ENCODE data around the gene PKHD1. TPM values are rescaled to one million over a fixed set of nuclear protein-coding genes. Genes with fewer than 3 reads are reported as not detected.

PKHD1 gene
- total RNA-seq, 1 experiment from 2014 or later, result 0.40 TPM

- TF ChIP-seq CTCF (conservative IDR thresholded peaks at IDR 0.05; ENCODE audit: low read depth, low read length) (no peak), EZH2 (IDR thresholded peaks at IDR 0.05; ENCODE audit: low read length, unreplicated experiment) (no peak), EZH2phosphoT487 (IDR thresholded peaks at IDR 0.05; ENCODE audit: borderline replicate concordance, low read length) (no peak)
- peaks cover 15% of the 10 kb centered on the region for H3K4me1 ChIP-seq (ENCODE audit: insufficient read depth, low read length)
- POLR2A ChIA-PET (ENCODE audit: unreplicated experiment), result no interaction called here
- H3K9me2 ChIP-seq (replicated peaks; ENCODE audit: low read length), result no peaks in the 10 kb centered on the region
- BruUV-seq (replicated peaks), result no TSS peak
- ATAC-seq (peak; percentile 72), DNase-seq (peak; percentile 76)
- H3K27ac ChIP-seq (ENCODE audit: low read length), result peak overlapping the region; percentile 31
- H3K4me2 ChIP-seq (ENCODE audit: low read length), result peak overlapping the region; percentile 13; the same call in 1 of the 2 replicates
- peaks cover 4% of the 10 kb centered on the region for H3F3A ChIP-seq (ENCODE audit: low read length, unreplicated experiment)
- no peak overlapping the region for H2AFZ ChIP-seq (ENCODE audit: low read length)
- H3K79me2 ChIP-seq (ENCODE audit: low read length), result no peaks in the 10 kb centered on the region
- no peaks in the 10 kb centered on the region for H4K20me1 ChIP-seq (ENCODE audit: low read length)
- H3K9me3 ChIP-seq (ENCODE audit: low read length), result no peaks in the 10 kb centered on the region
- no peaks in the 10 kb centered on the region for H3K36me3 ChIP-seq (ENCODE audit: low read depth, low read length)
- H3K4me3 ChIP-seq (ENCODE audit: low read length), result no peak overlapping the region
- no peak overlapping the region for H3K9ac ChIP-seq (ENCODE audit: low read length)
- no peaks in the 10 kb centered on the region for H3K27me3 ChIP-seq (ENCODE audit: low read length)
- intact Hi-C loops (cut with micrococcal nuclease), result no loop called here
- CTCF ChIA-PET, result no interaction called here
These were observed 319.3 kb downstream of the PKHD1 start for GRCh38 chr6:51768087-51768486.

- H3F3A ChIP-seq (ENCODE audit: low read length, unreplicated experiment), result peaks cover 4% of the 10 kb centered on the region
- H3K4me2 ChIP-seq (ENCODE audit: low read length), result no peak overlapping the region
- no peaks in the 10 kb centered on the region for H4K20me1 ChIP-seq (ENCODE audit: low read length)
- H3K9ac ChIP-seq (ENCODE audit: low read length), result no peak overlapping the region
- ChIA-PET POLR2A (ENCODE audit: unreplicated experiment) (no interaction called here), CTCF (no interaction called here)
- H3K27me3 ChIP-seq (ENCODE audit: low read length), result no peaks in the 10 kb centered on the region
- H3K9me3 ChIP-seq (ENCODE audit: low read length), result no peaks in the 10 kb centered on the region
- H3K4me3 ChIP-seq (ENCODE audit: low read length), result no peak overlapping the region
- DNase-seq (no peak), ATAC-seq (no peak)
- H2AFZ ChIP-seq (ENCODE audit: low read length), result no peak overlapping the region
- H3K4me1 ChIP-seq (ENCODE audit: insufficient read depth, low read length), result peaks cover 11% of the 10 kb centered on the region
- no peak overlapping the region for H3K27ac ChIP-seq (ENCODE audit: low read length)
- no peak for TF ChIP-seq CTCF (conservative IDR thresholded peaks at IDR 0.05; ENCODE audit: low read depth, low read length)
- TF ChIP-seq EZH2phosphoT487 (IDR thresholded peaks at IDR 0.05; ENCODE audit: borderline replicate concordance, low read length), result no peak
- no peaks in the 10 kb centered on the region for H3K9me2 ChIP-seq (replicated peaks; ENCODE audit: low read length)
- H3K79me2 ChIP-seq (ENCODE audit: low read length), result no peaks in the 10 kb centered on the region
- intact Hi-C loops (cut with micrococcal nuclease), result no loop called here
- H3K36me3 ChIP-seq (ENCODE audit: low read depth, low read length), result no peaks in the 10 kb centered on the region
- no TSS peak for BruUV-seq (replicated peaks)
These were observed 322.2 kb downstream of the PKHD1 start for GRCh38 chr6:51765230-51765629.

GRCh38 chr6:51753635-51754034 is 333.8 kb downstream of the PKHD1 start:
- Histone ChIP-seq H3K27ac (ENCODE audit: low read length) (no peak overlapping the region), H3K79me2 (ENCODE audit: low read length) (no peaks in the 10 kb centered on the region), H2AFZ (ENCODE audit: low read length) (no peak overlapping the region), H3K9ac (ENCODE audit: low read length) (no peak overlapping the region), H3K4me1 (ENCODE audit: insufficient read depth, low read length) (no peaks in the 10 kb centered on the region), H3K4me2 (ENCODE audit: low read length) (no peak overlapping the region), H4K20me1 (ENCODE audit: low read length) (no peaks in the 10 kb centered on the region), H3K36me3 (ENCODE audit: low read depth, low read length) (no peaks in the 10 kb centered on the region), H3K9me3 (ENCODE audit: low read length) (no peaks in the 10 kb centered on the region), H3K9me2 (replicated peaks; ENCODE audit: low read length) (no peaks in the 10 kb centered on the region), H3F3A (ENCODE audit: low read length, unreplicated experiment) (no peaks in the 10 kb centered on the region), H3K4me3 (ENCODE audit: low read length) (no peak overlapping the region), H3K27me3 (ENCODE audit: low read length) (no peaks in the 10 kb centered on the region)
- intact Hi-C loops (cut with micrococcal nuclease), result no loop called here
- BruUV-seq (replicated peaks), result no TSS peak
- ATAC-seq (no peak), DNase-seq (peak; percentile 50)
- CTCF ChIA-PET, result interaction anchor here (0.5 to 0.7 kb wide), 2 partner anchors 62 to 69 kb away, joined by 4 to 11 read pairs; no protein-coding TSS in a partner anchor
- peak; percentile 71 for TF ChIP-seq CTCF (conservative IDR thresholded peaks at IDR 0.05; ENCODE audit: low read depth, low read length)
- TF ChIP-seq EZH2phosphoT487 (IDR thresholded peaks at IDR 0.05; ENCODE audit: borderline replicate concordance, low read length), result no peak
- POLR2A ChIA-PET (ENCODE audit: unreplicated experiment), result no interaction called here
